ENCODE measurements around the gene CAMK1.

DNA sequence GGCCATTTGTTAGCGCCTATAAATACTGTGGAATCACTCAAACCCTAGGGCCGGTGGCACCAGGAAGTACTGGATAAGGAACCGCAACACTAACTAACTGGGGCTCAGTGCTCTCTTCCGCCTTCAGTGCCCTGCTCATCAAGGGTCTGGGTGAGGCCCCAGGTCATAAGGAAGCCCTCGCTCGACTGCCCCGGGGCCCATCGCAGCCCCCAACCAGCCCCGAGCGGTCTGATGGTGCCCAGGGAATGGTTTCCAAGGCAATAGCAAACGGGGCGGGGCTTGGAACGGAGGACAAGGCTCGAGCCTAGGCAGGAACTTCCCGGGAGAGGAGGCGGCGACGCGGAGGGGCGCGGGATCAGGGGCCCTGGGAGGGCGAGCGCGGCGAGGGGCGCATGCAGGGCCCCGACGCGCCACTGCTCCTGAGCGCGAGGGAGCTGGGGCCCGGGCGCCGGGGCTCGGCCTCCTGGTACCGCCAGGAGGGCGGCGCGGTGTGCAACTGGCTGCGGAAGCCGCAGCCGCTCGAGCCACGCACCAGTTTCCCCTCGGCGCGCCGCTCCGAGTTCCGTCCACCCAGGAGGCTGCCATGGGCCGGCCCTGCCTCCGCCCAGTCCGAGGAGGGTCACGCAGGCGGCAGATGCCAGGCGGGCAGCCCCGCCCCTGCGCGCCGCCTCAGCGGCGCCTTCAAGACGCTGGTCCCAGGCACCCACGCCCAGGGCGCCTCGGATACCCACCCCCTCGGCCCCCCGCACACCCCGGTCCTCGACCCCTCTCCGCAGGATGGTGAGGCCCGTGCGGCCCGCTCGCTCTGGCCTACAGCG lies 40.1 kb upstream of the CAMK1 start, which contains the start of gene TTLL3:
- TF ChIP-seq CTCF (IDR thresholded peaks at IDR 0.05) (peak in 2 of 4 experiments; percentile 21), EP300 (IDR thresholded peaks at IDR 0.05) (no peak)
